ENCODE results near the gene MTOR. TPM values are rescaled to one million over a fixed set of nuclear protein-coding genes. Genes with fewer than 3 reads are reported as not detected.

The MTOR gene
- total RNA-seq, 1 donor from 2014 or later = 43.6 TPM

DNA sequence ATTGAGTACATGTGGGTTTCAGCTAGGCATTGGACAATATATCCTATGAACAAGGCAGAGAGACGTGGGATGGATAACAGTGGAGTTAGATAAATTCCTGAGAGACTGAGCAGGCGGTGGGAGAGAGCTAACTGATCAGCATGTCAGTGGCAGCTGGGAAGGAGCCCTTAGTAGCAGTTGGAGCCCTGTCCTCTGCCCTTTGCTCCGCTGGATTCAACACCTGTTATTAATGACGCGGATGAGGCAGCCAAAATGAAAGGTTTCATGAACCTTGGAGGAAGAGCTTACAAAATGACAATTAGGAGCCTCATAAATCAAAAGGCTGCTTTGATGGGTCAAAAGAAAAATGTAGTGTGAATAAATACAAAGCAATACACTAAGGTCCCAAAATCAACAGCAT lies 26.7 kb upstream of the MTOR start:
- no peak overlapping the region for H3K4me3 Mint-ChIP-seq (ENCODE audit: unreplicated experiment)
- Histone ChIP-seq H3K4me2 (ENCODE audit: low read length) (no peak overlapping the region), H3K4me1 (ENCODE audit: insufficient read depth, low read length) (peaks cover 9% of the 10 kb centered on the region), H2AFZ (ENCODE audit: low read depth, low read length) (no peak overlapping the region), H3K9me3 (ENCODE audit: insufficient read depth, low read depth, low read length) (no peaks in the 10 kb centered on the region), H4K20me1 (ENCODE audit: insufficient read depth, low read length) (peaks cover 30% of the 10 kb centered on the region), H3K27ac (ENCODE audit: low read depth, low read length) (no peak overlapping the region), H3K9ac (ENCODE audit: low read length) (no peak overlapping the region), H3K4me3 (ENCODE audit: insufficient read depth, low read depth, low read length) (no peak overlapping the region), H3K79me2 (ENCODE audit: insufficient read depth, low read length) (peaks cover 2% of the 10 kb centered on the region), H3K36me3 (ENCODE audit: insufficient read depth, low read length) (no peaks in the 10 kb centered on the region), H3K27me3 (ENCODE audit: insufficient read depth, low read length) (no peaks in the 10 kb centered on the region)
- peaks cover 10% of the 10 kb centered on the region for H3K36me3 Mint-ChIP-seq (ENCODE audit: low read depth, unreplicated experiment)
- DNase-seq (ENCODE audit: low read depth) = no peak
- no peak for FAIRE-seq
- no peaks in the 10 kb centered on the region for H3K9me3 Mint-ChIP-seq (ENCODE audit: unreplicated experiment)
- TF ChIP-seq, protein P1, sequence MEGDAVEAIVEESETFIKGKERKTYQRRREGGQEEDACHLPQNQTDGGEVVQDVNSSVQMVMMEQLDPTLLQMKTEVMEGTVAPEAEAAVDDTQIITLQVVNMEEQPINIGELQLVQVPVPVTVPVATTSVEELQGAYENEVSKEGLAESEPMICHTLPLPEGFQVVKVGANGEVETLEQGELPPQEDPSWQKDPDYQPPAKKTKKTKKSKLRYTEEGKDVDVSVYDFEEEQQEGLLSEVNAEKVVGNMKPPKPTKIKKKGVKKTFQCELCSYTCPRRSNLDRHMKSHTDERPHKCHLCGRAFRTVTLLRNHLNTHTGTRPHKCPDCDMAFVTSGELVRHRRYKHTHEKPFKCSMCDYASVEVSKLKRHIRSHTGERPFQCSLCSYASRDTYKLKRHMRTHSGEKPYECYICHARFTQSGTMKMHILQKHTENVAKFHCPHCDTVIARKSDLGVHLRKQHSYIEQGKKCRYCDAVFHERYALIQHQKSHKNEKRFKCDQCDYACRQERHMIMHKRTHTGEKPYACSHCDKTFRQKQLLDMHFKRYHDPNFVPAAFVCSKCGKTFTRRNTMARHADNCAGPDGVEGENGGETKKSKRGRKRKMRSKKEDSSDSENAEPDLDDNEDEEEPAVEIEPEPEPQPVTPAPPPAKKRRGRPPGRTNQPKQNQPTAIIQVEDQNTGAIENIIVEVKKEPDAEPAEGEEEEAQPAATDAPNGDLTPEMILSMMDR (IDR thresholded peaks at IDR 0.05; ENCODE audit: insufficient read depth, low read depth, low read length) = no peak
- no peak for TF ChIP-seq EZH2 (IDR thresholded peaks at IDR 0.05; ENCODE audit: insufficient read depth, low read length)
- peaks cover 16% of the 10 kb centered on the region for H3K4me1 Mint-ChIP-seq (ENCODE audit: low read depth, unreplicated experiment)
- H3K27me3 Mint-ChIP-seq (ENCODE audit: low read depth, unreplicated experiment) = no peaks in the 10 kb centered on the region
- H3K27ac Mint-ChIP-seq (ENCODE audit: unreplicated experiment) = no peak overlapping the region

DNA sequence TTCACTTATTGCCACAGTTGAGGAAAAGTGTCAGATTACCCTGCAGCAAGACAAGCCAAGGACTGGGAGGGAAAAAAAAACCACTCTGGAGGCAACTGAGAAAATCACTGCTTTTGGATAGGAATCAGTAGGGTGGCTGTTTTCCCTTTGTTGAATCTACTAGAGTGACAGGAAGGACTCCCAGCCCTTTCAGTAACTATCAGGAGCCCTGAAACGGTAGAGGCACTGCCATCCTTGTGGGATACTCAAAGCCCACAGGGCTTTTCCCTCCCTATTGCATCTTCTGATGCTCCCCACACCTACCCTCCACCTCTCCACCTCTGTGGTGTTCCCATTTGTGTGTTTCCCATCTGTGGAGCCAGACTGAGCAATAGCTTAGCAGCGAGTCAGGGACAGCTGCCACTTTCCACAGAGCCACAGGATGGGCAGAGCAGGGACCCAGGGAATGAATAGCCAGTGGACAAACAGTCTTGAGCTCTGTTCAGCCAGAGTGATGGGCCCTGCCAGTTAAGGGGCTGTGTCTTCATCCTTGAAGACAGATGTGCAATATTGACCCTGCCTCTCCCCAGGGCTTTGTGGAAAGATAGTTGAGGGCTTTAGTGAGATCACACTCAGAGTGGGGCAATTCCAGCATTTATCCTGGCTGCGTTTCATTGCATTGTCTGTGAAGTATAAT lies 24.5 kb upstream of the MTOR start:
- no peak overlapping the region for H3K27ac ChIP-seq (ENCODE audit: low read depth, low read length)
- no peak overlapping the region for H2AFZ ChIP-seq (ENCODE audit: low read depth, low read length)
- no peaks in the 10 kb centered on the region for H3K36me3 ChIP-seq (ENCODE audit: insufficient read depth, low read length)

More for the DNA sequence above, 24.5 kb upstream of the MTOR start:
- peaks cover 16% of the 10 kb centered on the region for H3K4me1 Mint-ChIP-seq (ENCODE audit: low read depth, unreplicated experiment)
- no peak for TF ChIP-seq EZH2 (IDR thresholded peaks at IDR 0.05; ENCODE audit: insufficient read depth, low read length)
- TF ChIP-seq, protein P1 (IDR thresholded peaks at IDR 0.05; ENCODE audit: insufficient read depth, low read depth, low read length) = no peak
- DNase-seq (ENCODE audit: low read depth) (peak; percentile 16), FAIRE-seq (no peak)
- no peak overlapping the region for H3K4me3 Mint-ChIP-seq (ENCODE audit: unreplicated experiment)
- H3K9me3 Mint-ChIP-seq (ENCODE audit: unreplicated experiment) = no peaks in the 10 kb centered on the region
- no peak overlapping the region for H3K9ac ChIP-seq (ENCODE audit: low read length)
- H3K27me3 ChIP-seq (ENCODE audit: insufficient read depth, low read length) = no peaks in the 10 kb centered on the region
- H3K4me1 ChIP-seq (ENCODE audit: insufficient read depth, low read length) = peaks cover 12% of the 10 kb centered on the region
- H3K9me3 ChIP-seq (ENCODE audit: insufficient read depth, low read depth, low read length) = no peaks in the 10 kb centered on the region
- no peak overlapping the region for H3K4me3 ChIP-seq (ENCODE audit: insufficient read depth, low read depth, low read length)
- H3K79me2 ChIP-seq (ENCODE audit: insufficient read depth, low read length) = peaks cover 7% of the 10 kb centered on the region
- peaks cover 41% of the 10 kb centered on the region for H4K20me1 ChIP-seq (ENCODE audit: insufficient read depth, low read length)
- H3K36me3 Mint-ChIP-seq (ENCODE audit: low read depth, unreplicated experiment) = peaks cover 7% of the 10 kb centered on the region
- H3K27me3 Mint-ChIP-seq (ENCODE audit: low read depth, unreplicated experiment) = no peaks in the 10 kb centered on the region
- no peak overlapping the region for H3K4me2 ChIP-seq (ENCODE audit: low read length)
- H3K27ac Mint-ChIP-seq (ENCODE audit: unreplicated experiment) = peak overlapping the region; percentile 71
